Neuronal stem cell (in vitro differentiated cells): Measurements from ENCODE around the gene CYS1.

Source experiments
- DNase-seq: peaks from one replicate; pipeline ENCODE4 v3.0.0-alpha.2; 2013; ENCODE audit warnings: low spot score
- H2AFZ ChIP-seq: one replicate; pipeline ENCODE4 v1.6.1; 2013; ENCODE audit warnings: mild to moderate bottlenecking, low read length, inconsistent platforms
- H2AK5ac ChIP-seq: 2 replicates; pipeline ENCODE4 v1.6.1; 2013; ENCODE audit warnings: low read depth, mild to moderate bottlenecking, inconsistent platforms, low read length, moderate library complexity, mixed read lengths
- H2BK120ac ChIP-seq: 2 replicates; pipeline ENCODE4 v1.6.1; 2013; ENCODE audit warnings: low read depth, mild to moderate bottlenecking, inconsistent platforms, low read length, moderate library complexity, mixed read lengths
- H2BK12ac ChIP-seq: one replicate; pipeline ENCODE4 v1.6.1; 2013; ENCODE audit warnings: low read length, inconsistent platforms
- H2BK15ac ChIP-seq: 2 replicates; pipeline ENCODE4 v1.6.1; 2013; ENCODE audit warnings: mild to moderate bottlenecking, low read length, inconsistent platforms, mixed read lengths
- H2BK5ac ChIP-seq: one replicate; pipeline ENCODE4 v1.6.1; 2013; ENCODE audit warnings: inconsistent platforms, mild to moderate bottlenecking, low read length, moderate library complexity
- H3K14ac ChIP-seq: one replicate; pipeline ENCODE4 v1.6.1; 2013; ENCODE audit warnings: low read length, inconsistent platforms
- H3K18ac ChIP-seq: 2 replicates; pipeline ENCODE4 v1.6.1; 2013; ENCODE audit warnings: low read length, inconsistent platforms
- H3K23ac ChIP-seq: 2 replicates; pipeline ENCODE4 v1.6.1; 2013; ENCODE audit warnings: low read depth, mild to moderate bottlenecking, mixed read lengths, low read length, inconsistent platforms; ENCODE audit not compliant: poor library complexity
- H3K27ac ChIP-seq: replicated peaks from 3 replicates; pipeline ENCODE4 v1.5.1; 2013; ENCODE audit warnings: low read length, inconsistent platforms
- H3K27me3 ChIP-seq, 3 experiments: 2 replicates each; pipeline ENCODE4 v1.6.1; 2013; ENCODE audit warnings: low read length in 3 of 3, mild to moderate bottlenecking in 2 of 3, inconsistent platforms in 1 of 3, low read depth in 1 of 3, mixed read lengths in 1 of 3, moderate library complexity in 1 of 3; ENCODE audit not compliant: control insufficient read depth in 3 of 3, insufficient read depth in 3 of 3
- H3K36me3 ChIP-seq, 2 donors: replicated peaks in 1 of 2; 2 replicates each; pipeline ENCODE4 v1.6.1; 2013; ENCODE audit warnings: low read length in 2 of 2; ENCODE audit not compliant: control insufficient read depth in 2 of 2, insufficient read depth in 2 of 2
- H3K4ac ChIP-seq: 2 replicates; pipeline ENCODE4 v1.6.1; 2013; ENCODE audit warnings: inconsistent platforms, mild to moderate bottlenecking, low read length, moderate library complexity
- H3K4me1 ChIP-seq, 2 donors: 1 replicate in 1 of 2; 2 replicates in 1 of 2; pipeline ENCODE4 v1.6.1; 2013; ENCODE audit warnings: low read length in 2 of 2, low read depth in 1 of 2; ENCODE audit not compliant: control insufficient read depth in 2 of 2, insufficient read depth in 1 of 2
- H3K4me2 ChIP-seq: one replicate; pipeline ENCODE4 v1.6.1; 2013; ENCODE audit warnings: mild to moderate bottlenecking, low read length, inconsistent platforms; ENCODE audit not compliant: insufficient read depth, poor library complexity, severe bottlenecking
- H3K4me3 ChIP-seq, 2 donors: 2 replicates each; pipeline ENCODE4 v1.5.1; 2013; ENCODE audit warnings: low read length in 2 of 2, mild to moderate bottlenecking in 2 of 2, inconsistent platforms in 1 of 2, moderate library complexity in 1 of 2
- H3K79me1 ChIP-seq: one replicate; pipeline ENCODE4 v1.6.1; 2013; ENCODE audit warnings: low read depth, mild to moderate bottlenecking, inconsistent platforms, low read length, moderate library complexity
- H3K9ac ChIP-seq: one replicate; pipeline ENCODE4 v1.6.1; 2013; ENCODE audit warnings: mild to moderate bottlenecking, low read depth, low read length, inconsistent platforms; ENCODE audit not compliant: poor library complexity
- H3K9me3 ChIP-seq, 2 donors: replicated peaks in 1 of 2; 2 replicates each; pipeline versions ENCODE3 to v1.6.1; 2013; ENCODE audit warnings: low read length in 2 of 2, mild to moderate bottlenecking in 2 of 2, inconsistent platforms in 1 of 2, low read depth in 1 of 2, mixed read lengths in 1 of 2, moderate library complexity in 1 of 2; ENCODE audit not compliant: control insufficient read depth in 2 of 2, insufficient read depth in 1 of 2
- H4K8ac ChIP-seq: one replicate; pipeline ENCODE4 v1.6.1; 2013; ENCODE audit warnings: low read depth, mild to moderate bottlenecking, inconsistent platforms, low read length, moderate library complexity
- H4K91ac ChIP-seq: one replicate; pipeline ENCODE4 v1.6.1; 2013; ENCODE audit warnings: low read length, low read depth, mild to moderate bottlenecking, inconsistent platforms; ENCODE audit not compliant: poor library complexity
- WGBS, 2 donors: extraction: QIAGEN DNeasy Blood & Tissue Kit; methylation state at CpG; one replicate each; pipeline ENCODE4 v1.1.7; 2013; ENCODE audit warnings: missing lambda C conversion rate in 2 of 2, mixed read lengths in 1 of 2; ENCODE audit not compliant: insufficient read length in 2 of 2, insufficient replicate concordance in 1 of 2; ENCODE audit errors: extremely low coverage in 2 of 2; 5-methylcytosine and 5-hydroxymethylcytosine counted together

Gene CYS1

DNA sequence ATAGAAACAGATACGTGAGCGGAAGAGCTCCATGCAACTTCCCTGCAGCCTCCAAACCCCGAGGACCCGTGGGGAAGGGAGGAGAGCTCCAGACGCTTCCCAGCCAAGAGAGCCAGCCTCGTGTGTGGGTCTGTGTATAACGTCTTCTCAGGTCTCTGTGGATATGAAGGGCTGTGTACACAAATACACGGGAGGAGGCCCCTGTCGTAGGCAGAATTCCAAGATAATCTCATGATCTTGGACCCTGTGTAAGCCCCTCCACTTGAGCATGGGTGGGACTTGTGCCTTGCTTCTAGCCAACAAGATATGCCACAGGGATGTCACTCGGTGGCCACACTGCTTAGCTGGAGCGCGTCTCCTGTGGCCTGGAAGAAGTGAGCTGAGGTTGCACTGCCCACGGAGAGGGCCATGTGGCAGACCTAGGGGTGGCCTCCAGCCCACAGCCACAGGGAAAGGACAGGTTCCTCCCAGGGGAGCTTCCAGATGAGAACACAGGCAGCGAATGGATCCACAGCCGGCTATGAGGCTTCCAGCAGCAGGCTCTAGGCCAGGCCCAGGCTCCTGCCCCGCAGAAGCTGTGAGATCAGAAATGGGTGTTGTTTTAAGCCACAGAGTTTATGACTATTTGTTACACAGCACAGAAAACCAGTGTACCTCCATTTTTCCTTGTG lies 52.4 kb downstream of the CYS1 start:
- Histone ChIP-seq H2AK5ac (peak overlapping the region; percentile 88), H3K36me3 (no peaks in the 10 kb centered on the region), H2BK120ac (no peak overlapping the region), H3K4me1 (peaks cover 13 to 23% of the 10 kb centered on the region in 2 donors), H2AFZ (peak overlapping the region; percentile 92), H3K27ac (no peak overlapping the region), H4K91ac (no peak overlapping the region), H3K18ac (peak overlapping the region; percentile 15), H3K4me2 (no peak overlapping the region), H4K8ac (no peak overlapping the region), H3K14ac (peak overlapping the region; percentile 75), H3K9me3 (peaks cover 0 to 1% of the 10 kb centered on the region in 2 donors), H2BK12ac (no peak overlapping the region), H3K79me1 (no peaks in the 10 kb centered on the region), H3K27me3 (no peaks in the 10 kb centered on the region), H3K23ac (no peak overlapping the region), H2BK15ac (peak overlapping the region; percentile 83), H2BK5ac (peak overlapping the region; percentile 42), H3K4ac (no peak overlapping the region), H3K9ac (peak overlapping the region; percentile 51), H3K4me3 (no peak overlapping the region)
- DNase-seq = no peak
- WGBS, 2 donors = no CpG with 5 or more reads among the region's 16 CpGs

- Histone ChIP-seq H3K4ac (no peak overlapping the region), H4K8ac (no peak overlapping the region), H3K18ac (peak overlapping the region; percentile 86), H2BK120ac (peak overlapping the region; percentile 25), H3K9ac (no peak overlapping the region), H3K4me1 (peaks cover 13 to 23% of the 10 kb centered on the region in 2 donors), H3K4me3 (no peak overlapping the region), H4K91ac (no peak overlapping the region), H3K79me1 (no peaks in the 10 kb centered on the region), H3K23ac (peak overlapping the region; percentile 65), H2BK5ac (peak overlapping the region; percentile 42), H3K27me3 (peaks cover 0 to 3% (median 0%) of the 10 kb centered on the region in 3 experiments), H2BK12ac (no peak overlapping the region), H3K36me3 (no peaks in the 10 kb centered on the region), H3K27ac (no peak overlapping the region), H2BK15ac (peak overlapping the region; percentile 77), H2AFZ (no peak overlapping the region), H3K9me3 (peaks cover 0 to 1% of the 10 kb centered on the region in 2 donors), H3K4me2 (no peak overlapping the region), H3K14ac (peak overlapping the region; percentile 67), H2AK5ac (peak overlapping the region; percentile 88)
- DNase-seq = no peak
- WGBS, 2 donors = no CpG with 5 or more reads among the region's 8 CpGs
These were observed 53.2 kb downstream of the CYS1 start for GRCh38 chr2:10026940-10027569.

DNA sequence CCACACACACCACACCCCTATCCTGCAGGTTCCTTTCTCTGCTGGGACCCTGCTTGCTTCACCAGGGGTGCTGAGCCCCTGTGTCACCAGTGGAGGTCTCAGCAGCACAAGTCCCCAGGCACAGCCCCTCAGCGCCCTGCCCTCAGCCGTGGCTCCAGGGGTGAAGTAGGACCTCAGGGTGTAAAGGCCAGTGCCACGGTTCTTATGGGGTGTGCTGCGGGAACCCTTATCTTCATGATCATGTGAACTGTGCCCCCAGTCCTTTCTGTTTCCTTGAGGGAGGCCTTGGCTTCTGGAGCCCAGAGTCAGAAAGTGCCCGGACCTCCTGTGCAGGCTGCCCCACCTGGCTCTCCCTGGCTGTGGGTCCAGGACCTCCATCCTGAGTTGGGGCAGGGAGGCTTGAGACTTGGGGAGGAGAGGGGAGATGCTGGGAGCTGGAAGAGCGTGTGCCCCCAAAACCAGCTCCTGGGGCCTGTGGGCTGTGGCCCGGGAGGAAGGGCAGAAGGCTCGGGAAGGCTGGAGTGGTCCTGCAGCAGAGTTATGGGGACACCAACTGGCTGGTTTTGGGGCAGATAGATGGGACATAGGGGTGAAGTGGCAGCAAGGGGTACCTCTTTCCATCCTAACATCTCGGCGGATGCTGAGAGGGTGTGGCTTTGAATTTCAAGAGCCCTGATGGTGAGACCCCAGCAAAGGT lies 57.1 kb downstream of the CYS1 start:
- Histone ChIP-seq H3K27ac (no peak overlapping the region), H3K18ac (no peak overlapping the region), H3K4me1 (no peaks in the 10 kb centered on the region), H4K91ac (no peak overlapping the region), H2BK5ac (no peak overlapping the region), H3K4me3 (no peak overlapping the region), H3K79me1 (no peaks in the 10 kb centered on the region), H3K4me2 (no peak overlapping the region), H3K4ac (no peak overlapping the region), H2BK12ac (no peak overlapping the region), H4K8ac (no peak overlapping the region), H3K9me3 (peaks cover 0 to 3% of the 10 kb centered on the region in 2 donors), H2AFZ (no peak overlapping the region), H3K14ac (no peak overlapping the region), H3K9ac (no peak overlapping the region), H2BK120ac (no peak overlapping the region), H3K23ac (no peak overlapping the region), H2BK15ac (no peak overlapping the region), H3K27me3 (peaks cover 0 to 9% (median 0%) of the 10 kb centered on the region in 3 experiments), H2AK5ac (no peak overlapping the region), H3K36me3 (no peaks in the 10 kb centered on the region)
- WGBS, 2 donors = no CpG with 5 or more reads among the region's 10 CpGs
- no peak for DNase-seq

GRCh38 chr2:10022445-10022844 lies 57.8 kb downstream of the CYS1 start:
- H2AK5ac ChIP-seq = no peak overlapping the region
- H2BK120ac ChIP-seq = no peak overlapping the region
- H3K27ac ChIP-seq = no peak overlapping the region
- no CpG with 5 or more reads among the region's 4 CpGs for WGBS, 2 donors
- no peak overlapping the region for H4K8ac ChIP-seq
- H3K23ac ChIP-seq = no peak overlapping the region
- H2BK15ac ChIP-seq = no peak overlapping the region
- peaks cover 1 to 3% of the 10 kb centered on the region in 2 donors for H3K9me3 ChIP-seq
- H3K14ac ChIP-seq = no peak overlapping the region
- no peaks in the 10 kb centered on the region for H3K36me3 ChIP-seq
- no peak overlapping the region for H2AFZ ChIP-seq
- no peaks in the 10 kb centered on the region for H3K4me1 ChIP-seq
- H3K9ac ChIP-seq = no peak overlapping the region
- DNase-seq = no peak
- H3K4me3 ChIP-seq = no peak overlapping the region
- H3K18ac ChIP-seq = no peak overlapping the region
- H2BK12ac ChIP-seq = no peak overlapping the region
- peaks cover 0 to 10% (median 0%) of the 10 kb centered on the region in 3 experiments for H3K27me3 ChIP-seq
- H3K79me1 ChIP-seq = no peaks in the 10 kb centered on the region
- H4K91ac ChIP-seq = no peak overlapping the region
- no peak overlapping the region for H3K4ac ChIP-seq
- no peak overlapping the region for H2BK5ac ChIP-seq
- no peak overlapping the region for H3K4me2 ChIP-seq
